Colonic mucosa (tissue), 4 donors: ENCODE results near the gene PLEKHH2. TPM values are rescaled to one million over a fixed set of nuclear protein-coding genes. Genes with fewer than 3 reads are reported as not detected.
"Not testable (repeated sequence)": the region's sequence is repeated elsewhere in the genome, so short reads cannot be mapped to it uniquely, and the experiment has no call there.

Experiments used
- DNase-seq: peaks from one replicate; pipeline ENCODE4 v3.0.0-alpha.2; 2020
- H3K27ac ChIP-seq: fragments of 200-600 bp; one replicate; pipeline ENCODE4 v1.8.0; 2021
- H3K27me3 ChIP-seq: fragments of 200-600 bp; one replicate; pipeline ENCODE4 v1.8.0; 2021
- H3K36me3 ChIP-seq: fragments of 200-600 bp; one replicate; pipeline ENCODE4 v1.8.0; 2021
- H3K4me1 ChIP-seq: fragments of 200-600 bp; one replicate; pipeline ENCODE4 v1.8.0; 2021; ENCODE audit warnings: mild to moderate bottlenecking
- H3K4me3 ChIP-seq: fragments of 200-600 bp; one replicate; pipeline ENCODE4 v1.8.0; 2021
- H3K9ac ChIP-seq, 2 donors: one replicate each; pipeline ENCODE4 v1.7.0; 2013; ENCODE audit warnings: control low read depth in 2 of 2, low read depth in 2 of 2, low read length in 2 of 2
- H3K9me3 ChIP-seq: fragments of 200-600 bp; one replicate; pipeline ENCODE4 v1.8.0; 2021
- CTCF ChIP-seq: fragments of 200-600 bp; IDR thresholded peaks from one replicate; pipeline ENCODE4 v1.8.0; 2022; ENCODE audit warnings: antibody characterized with exemption, mild to moderate bottlenecking
- intact Hi-C: fragments of 100-400 bp; cut with DNase I; formaldehyde crosslinking; loops from one replicate; pipeline ENCODE4 v1.14.1; 2022
- total RNA-seq, 2 donors: library from RNA; stranded (reverse); fragmentation: NEBNext Ultra II Directional in 1 of 2; extraction: Animal tissue kit (Norgen Biotek cat#: 25700) in 1 of 2; gene quantifications; one replicate each; pipeline ENCODE4 v1.2.1, GENCODE V29; 2021
- donor health status: healthy.
- donor health status: DM: no; HTN: no; CAD: no.
- donor health status: DM: no; HTN: no; CAD: no.

The PLEKHH2 gene
- total RNA-seq, 2 donors from 2014 or later = 1.6 to 5.5 TPM

- Histone ChIP-seq H3K9ac (no peak overlapping the region), H3K27me3 (no peaks in the 10 kb centered on the region), H3K9me3 (no peaks in the 10 kb centered on the region), H3K36me3 (no peaks in the 10 kb centered on the region), H3K4me1 (no peaks in the 10 kb centered on the region), H3K4me3 (no peak overlapping the region), H3K27ac (no peak overlapping the region)
- no peak for TF ChIP-seq CTCF
- no peak for DNase-seq
- intact Hi-C loops = no loop called here
Measured at GRCh38 chr2:43715300-43716098, 78.4 kb downstream of the PLEKHH2 start.

GRCh38 chr2:43717322-43717721 is 80.3 kb downstream of the PLEKHH2 start:
- intact Hi-C loops = no loop called here
- no peaks in the 10 kb centered on the region for H3K27me3 ChIP-seq
- H3K4me1 ChIP-seq = no peaks in the 10 kb centered on the region
- H3K9ac ChIP-seq = no peak overlapping the region
- H3K9me3 ChIP-seq = no peaks in the 10 kb centered on the region
- no peak overlapping the region for H3K27ac ChIP-seq
- H3K36me3 ChIP-seq = no peaks in the 10 kb centered on the region
- H3K4me3 ChIP-seq = no peak overlapping the region
- no peak for TF ChIP-seq CTCF
- no peak for DNase-seq

- H3K36me3 ChIP-seq = no peaks in the 10 kb centered on the region
- no peak overlapping the region for H3K27ac ChIP-seq
- no peaks in the 10 kb centered on the region for H3K4me1 ChIP-seq
- no peaks in the 10 kb centered on the region for H3K27me3 ChIP-seq
- TF ChIP-seq CTCF = no peak
- DNase-seq = no peak
- intact Hi-C loops = no loop called here
- no peak overlapping the region for H3K4me3 ChIP-seq
- H3K9ac ChIP-seq = no peak overlapping the region
- no peaks in the 10 kb centered on the region for H3K9me3 ChIP-seq
Measured at GRCh38 chr2:43718530-43719124, 81.6 kb downstream of the PLEKHH2 start.

DNA sequence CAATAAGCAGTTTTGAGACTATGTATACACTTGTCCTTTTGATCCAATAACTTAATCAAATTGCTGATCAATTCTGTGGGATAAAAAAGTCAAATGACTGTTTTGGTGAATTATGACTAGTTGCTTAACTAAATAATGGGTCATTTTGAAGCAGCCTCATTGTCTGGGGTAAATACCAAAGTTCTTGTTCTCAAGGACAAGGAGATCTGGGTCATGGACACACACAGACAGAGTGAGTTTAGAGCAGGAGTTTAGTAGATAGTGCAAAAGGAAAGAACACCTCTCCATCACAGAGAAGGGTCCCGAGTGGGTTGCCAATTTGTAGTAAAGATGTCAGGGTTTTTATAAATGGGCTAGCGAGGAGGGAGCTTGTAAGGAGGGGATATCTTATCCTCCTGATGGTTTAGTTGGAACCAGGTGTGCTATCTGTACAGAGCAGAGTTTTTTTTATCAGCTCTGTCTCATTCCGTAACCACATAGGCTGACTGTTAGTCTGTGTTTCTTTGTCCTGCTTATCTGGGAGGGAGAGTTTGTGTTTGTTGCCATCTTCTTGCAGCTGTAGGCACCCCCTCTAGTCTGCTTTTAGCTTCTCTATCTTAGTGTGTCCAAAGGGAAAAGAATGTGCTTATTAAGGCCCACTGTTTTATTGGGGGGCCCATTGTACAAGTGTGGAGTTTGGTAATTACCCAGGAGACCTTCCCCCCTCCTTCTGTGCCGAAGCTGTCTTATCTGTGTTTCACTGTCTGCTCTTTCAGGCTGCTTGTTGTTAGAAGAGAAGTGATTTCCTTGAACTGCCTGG is 87.9 kb downstream of the PLEKHH2 start:
- no peak for DNase-seq
- Histone ChIP-seq H3K4me1 (no peaks in the 10 kb centered on the region), H3K9me3 (no peaks in the 10 kb centered on the region), H3K27ac (no peak overlapping the region), H3K9ac (no peak overlapping the region), H3K4me3 (no peak overlapping the region), H3K36me3 (no peaks in the 10 kb centered on the region), H3K27me3 (no peaks in the 10 kb centered on the region)
- intact Hi-C loops = no loop called here
- no peak for TF ChIP-seq CTCF

DNA sequence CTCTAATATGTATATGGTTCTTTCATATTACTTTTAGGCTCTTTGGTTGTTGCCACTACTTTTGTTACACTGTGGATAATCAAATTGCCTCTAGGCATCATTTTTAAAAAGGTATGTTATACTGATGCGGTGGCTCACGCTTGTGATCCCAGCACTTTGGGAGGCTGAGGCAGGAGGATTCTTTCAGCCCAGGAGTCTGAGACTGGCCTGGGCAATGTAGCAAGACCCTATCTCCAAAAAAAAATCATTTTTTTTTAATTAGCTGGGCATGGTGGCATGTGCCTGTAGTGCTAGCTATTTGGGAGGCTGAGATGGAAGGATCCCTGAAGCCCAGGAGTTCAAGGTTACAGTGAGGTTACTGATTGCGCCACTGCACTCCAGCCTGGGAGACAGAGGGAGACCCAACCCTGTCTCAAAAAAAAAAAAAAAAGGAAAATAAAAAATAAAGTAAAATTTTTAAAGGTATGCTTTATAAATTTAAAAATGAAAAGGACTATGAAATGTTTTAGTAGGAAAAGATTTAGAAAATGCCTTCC is 88.7 kb downstream of the PLEKHH2 start:
- H3K9ac ChIP-seq = no peak overlapping the region
- H3K27me3 ChIP-seq = no peaks in the 10 kb centered on the region
- no peak overlapping the region for H3K27ac ChIP-seq
- no peak for DNase-seq
- no peaks in the 10 kb centered on the region for H3K4me1 ChIP-seq
- intact Hi-C loops = no loop called here
- H3K36me3 ChIP-seq = no peaks in the 10 kb centered on the region
- H3K4me3 ChIP-seq = no peak overlapping the region
- no peaks in the 10 kb centered on the region for H3K9me3 ChIP-seq
- TF ChIP-seq CTCF = no peak

DNA sequence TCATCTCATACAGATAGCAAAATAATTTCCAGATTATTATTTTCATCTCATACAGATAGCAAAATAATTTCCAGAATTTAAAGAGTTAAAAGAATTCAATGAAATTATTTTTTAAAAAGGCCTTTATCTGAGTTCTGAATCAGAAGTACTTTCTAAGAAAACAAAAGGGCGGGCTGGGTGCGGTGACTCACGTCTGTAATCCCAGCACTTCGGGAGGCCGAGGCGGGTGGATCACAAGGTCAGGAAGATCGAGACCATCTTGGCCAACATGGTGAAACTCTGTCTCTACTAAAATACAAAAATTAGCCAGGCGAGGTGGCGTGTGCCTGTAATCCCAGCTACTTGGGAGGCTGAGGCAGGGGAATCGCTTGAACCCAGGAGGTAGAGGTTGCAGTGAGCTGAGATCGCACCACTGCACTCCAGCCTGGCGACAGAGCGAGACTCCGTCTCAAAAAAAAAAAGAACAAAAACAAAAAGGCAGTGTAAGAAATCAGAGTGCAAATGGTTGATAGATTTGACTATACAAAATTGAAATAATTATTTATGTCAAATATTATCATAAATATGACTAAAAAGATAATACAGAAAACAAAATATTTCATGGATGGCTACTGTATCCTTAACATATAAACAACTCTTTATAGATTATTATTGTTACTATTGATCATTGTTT is 90.0 kb downstream of the PLEKHH2 start:
- H3K27ac ChIP-seq, H3K4me3 ChIP-seq, intact Hi-C loops, H3K4me1 ChIP-seq, DNase-seq, H3K36me3 ChIP-seq, H3K27me3 ChIP-seq, H3K9me3 ChIP-seq, H3K9ac ChIP-seq: not testable (repeated sequence)
